ENCODE measurements around the gene CRB3.

DNA sequence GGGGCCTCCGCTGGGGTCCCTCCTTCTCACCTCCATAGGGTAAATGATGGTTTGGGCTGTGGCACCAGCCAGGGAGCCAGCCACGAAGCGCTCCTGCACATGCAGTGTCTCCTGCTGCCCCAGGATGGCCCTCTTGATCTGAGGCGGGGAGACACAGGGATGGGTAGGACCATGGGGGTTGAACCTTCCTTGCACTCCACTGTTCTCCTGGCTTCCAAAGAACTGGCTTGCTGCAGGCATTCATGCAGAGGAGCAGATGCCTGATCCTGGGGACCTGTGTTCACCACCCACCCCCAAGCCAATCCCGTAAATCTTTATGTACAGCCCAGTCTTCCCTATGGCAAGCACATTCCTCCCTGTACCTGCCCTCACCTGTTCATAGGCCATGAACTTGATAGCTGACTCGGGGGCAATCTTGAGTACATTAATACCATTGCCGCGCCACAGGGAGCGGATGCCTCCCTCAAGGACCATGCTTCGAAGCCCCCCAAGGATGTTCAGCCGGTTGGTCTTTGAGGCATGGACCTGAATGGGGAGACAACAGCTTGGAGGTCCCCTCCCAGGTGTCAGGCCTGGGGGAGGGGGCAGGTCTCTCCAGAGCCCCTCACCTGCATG lies 10.0 kb upstream of the CRB3 start:
- no peak for TF ChIP-seq POLR2AphosphoS5 (IDR thresholded peaks at IDR 0.05)
- TF ChIP-seq CTCF (IDR thresholded peaks at IDR 0.05): no peak

Data from prostate gland (tissue), 2 donors.